ENCODE measurements around the gene TRIM14. TPM values are rescaled to one million over a fixed set of nuclear protein-coding genes. Genes with fewer than 3 reads are reported as not detected.
A peak's percentile ranks its signal among the peaks of the same experiment; 100 is the strongest.
"Not testable (repeated sequence)": the region's sequence is repeated elsewhere in the genome, so short reads cannot be mapped to it uniquely, and the experiment has no call there.

TRIM14 gene
- total RNA-seq, 6 experiments from 2014 or later = 22.6 to 34.6 (median 27.3) TPM

GRCh38 chr9:98078895-98079294, 40.1 kb downstream of the TRIM14 start:
- no peaks in the 10 kb centered on the region for H3K9me3 ChIP-seq

GRCh38 chr9:98076514-98076890, 42.5 kb downstream of the TRIM14 start:
- not testable (repeated sequence) for H3K27me3 ChIP-seq, H3K4me3 ChIP-seq, ATAC-seq, H3K9me3 ChIP-seq, DNase-seq
- H3K4me1 ChIP-seq = peaks cover 0 to 39% (median 14%) of the 10 kb centered on the region in 4 donors
- intact Hi-C loops (cut with DNase I) = loop anchor here (10.0 kb wide), 2 partner anchors 148 to 178 kb away; partner anchors contain the start of gene TBC1D2 (in 1 of the 2)
- H3K27ac ChIP-seq = peak overlapping the region; percentile 51 to 76 (median 65)
- 76% methylated on average over 3 of the region's 8 CpGs for WGBS (ENCODE audit: insufficient coverage, low coverage, low lambda C conversion rate, missing lambda C conversion rate)
- H3K36me3 ChIP-seq = peaks cover 0 to 15% (median 9%) of the 10 kb centered on the region in 4 donors

More at GRCh38 chr9:98078895-98079294, 40.1 kb downstream of the TRIM14 start:
- no peak for TF ChIP-seq CTCF (IDR thresholded peaks at IDR 0.05)
- Histone ChIP-seq H3K4me3 (no peak overlapping the region), H3K36me3 (peaks cover 0 to 19% (median 9%) of the 10 kb centered on the region in 4 donors), H3K27ac (no peak overlapping the region), H3K27me3 (no peaks in the 10 kb centered on the region), H3K4me1 (peaks cover 0 to 58% (median 25%) of the 10 kb centered on the region in 4 donors)
- ATAC-seq (no peak), DNase-seq (no peak)
- intact Hi-C loops (cut with DNase I) = loop anchor here (10.0 kb wide), 2 partner anchors 146 to 176 kb away; partner anchors contain the start of gene TBC1D2 (in 1 of the 2)
- WGBS (ENCODE audit: insufficient coverage, low coverage, low lambda C conversion rate, missing lambda C conversion rate) = 55% methylated on average over 5 of the region's 5 CpGs

- H3K4me3 ChIP-seq = no peak overlapping the region
- peak; percentile 64 to 81 (median 74) for ATAC-seq
- no peak for DNase-seq
- peaks cover 0 to 29% (median 10%) of the 10 kb centered on the region in 4 donors for H3K4me1 ChIP-seq
- 9% methylated on average over 6 of the region's 6 CpGs for WGBS (ENCODE audit: insufficient coverage, low coverage, low lambda C conversion rate, missing lambda C conversion rate)
- peak overlapping the region; percentile 51 to 76 (median 65) for H3K27ac ChIP-seq
- TF ChIP-seq CTCF (IDR thresholded peaks at IDR 0.05) (no peak), POLR2A (IDR thresholded peaks at IDR 0.05) (no peak)
- peaks cover 0 to 12% (median 4%) of the 10 kb centered on the region in 4 donors for H3K36me3 ChIP-seq
- no peaks in the 10 kb centered on the region for H3K9me3 ChIP-seq
- intact Hi-C loops (cut with DNase I) = loop anchor here (10.0 kb wide), 2 partner anchors 149 to 179 kb away; partner anchors contain the start of gene TBC1D2 (in 1 of the 2)
- H3K27me3 ChIP-seq = no peaks in the 10 kb centered on the region
These were observed 43.7 kb downstream of the TRIM14 start for GRCh38 chr9:98075332-98075805.

GRCh38 chr9:98074115-98074990, 44.7 kb downstream of the TRIM14 start:
- no peak for TF ChIP-seq POLR2A (IDR thresholded peaks at IDR 0.05)
- peak; percentile 89 to 98 (median 98) for TF ChIP-seq CTCF (IDR thresholded peaks at IDR 0.05)
- Histone ChIP-seq H3K36me3 (peaks cover 0 to 6% (median 2%) of the 10 kb centered on the region in 4 donors), H3K27ac (peak overlapping the region in 2 of 3 donors; percentile 46 to 53), H3K4me3 (no peak overlapping the region), H3K9me3 (no peaks in the 10 kb centered on the region), H3K4me1 (peaks cover 0 to 29% (median 10%) of the 10 kb centered on the region in 4 donors), H3K27me3 (no peaks in the 10 kb centered on the region)
- intact Hi-C loops (cut with DNase I) = loop anchor here (10.0 kb wide), 2 partner anchors 150 to 180 kb away; partner anchors contain the start of gene TBC1D2 (in 1 of the 2)
- ATAC-seq = peak; percentile 68 to 80 (median 70)
- WGBS (ENCODE audit: insufficient coverage, low coverage, low lambda C conversion rate, missing lambda C conversion rate) = 16% methylated on average over 9 of the region's 13 CpGs
- peak in 2 of 3 donors; percentile 58 to 76 for DNase-seq

All from right lobe of liver (tissue), 6 donors.